Suppressor macrophage treated with lipopolysaccharide for 4 hours (primary cell): ENCODE data around the gene ISG20.

Source experiments
- DNase-seq: peaks from one replicate; pipeline ENCODE4 v3.0.0-alpha.2; 2020

Gene ISG20

GRCh38 chr15:88655103-88655553, 16.3 kb downstream of the ISG20 start:
- no peak for DNase-seq

- no peak for DNase-seq
Measured at GRCh38 chr15:88655800-88656488, 17.1 kb downstream of the ISG20 start.

GRCh38 chr15:88656760-88657221, 18.0 kb downstream of the ISG20 start:
- DNase-seq, result no peak

- DNase-seq, result peak; percentile 40
Measured at GRCh38 chr15:88657326-88658069, 18.7 kb downstream of the ISG20 start.

GRCh38 chr15:88658070-88658965, 19.5 kb downstream of the ISG20 start:
- DNase-seq, result no peak

GRCh38 chr15:88658972-88659931, 20.4 kb downstream of the ISG20 start:
- DNase-seq, result no peak

GRCh38 chr15:88661041-88661700, 22.4 kb downstream of the ISG20 start:
- no peak for DNase-seq

GRCh38 chr15:88661761-88662556, 23.1 kb downstream of the ISG20 start:
- DNase-seq, result no peak

- no peak for DNase-seq
Measured at GRCh38 chr15:88663141-88663621, 24.4 kb downstream of the ISG20 start.

- no peak for DNase-seq
Measured at GRCh38 chr15:88664151-88664778, 25.4 kb downstream of the ISG20 start.

GRCh38 chr15:88674661-88675060, 35.8 kb downstream of the ISG20 start:
- DNase-seq, result no peak

GRCh38 chr15:88678755-88679154, 39.9 kb downstream of the ISG20 start:
- no peak for DNase-seq

GRCh38 chr15:88680241-88681001, 41.6 kb downstream of the ISG20 start:
- DNase-seq, result no peak

GRCh38 chr15:88681610-88682221, 42.9 kb downstream of the ISG20 start:
- no peak for DNase-seq

- no peak for DNase-seq
Measured at GRCh38 chr15:88684345-88684744, 45.5 kb downstream of the ISG20 start.

- DNase-seq, result no peak
Measured at GRCh38 chr15:88686166-88686565, 47.4 kb downstream of the ISG20 start.

GRCh38 chr15:88688394-88688933, 49.6 kb downstream of the ISG20 start:
- DNase-seq, result no peak

- DNase-seq, result no peak
Measured at GRCh38 chr15:88690331-88690730, 51.5 kb downstream of the ISG20 start.
